IgD-negative memory B cell (primary cell): ENCODE results near the gene CHML. TPM values are rescaled to one million over a fixed set of nuclear protein-coding genes. Genes with fewer than 3 reads are reported as not detected.
A peak's percentile ranks its signal among the peaks of the same experiment; 100 is the strongest.

Source experiments
- H3K27ac Mint-ChIP-seq, 3 donors: one replicate each; pipeline ENCODE4 v1.8.0; 2020 to 2022; ENCODE audit warnings: mild to moderate bottlenecking in 3 of 3, mixed read lengths in 3 of 3, moderate library complexity in 1 of 3
- H3K27me3 Mint-ChIP-seq: one replicate; pipeline ENCODE4 v1.8.0; 2021; ENCODE audit warnings: mixed read lengths
- H3K36me3 Mint-ChIP-seq: one replicate; pipeline ENCODE4 v1.8.0; 2020; ENCODE audit warnings: mild to moderate bottlenecking, mixed read lengths
- H3K4me1 Mint-ChIP-seq, 3 donors: one replicate each; pipeline ENCODE4 v1.8.0; 2020 to 2022; ENCODE audit warnings: mixed read lengths in 3 of 3, mild to moderate bottlenecking in 1 of 3
- H3K4me3 Mint-ChIP-seq, 4 donors: one replicate each; pipeline ENCODE4 v1.8.0; 2020 to 2022; ENCODE audit warnings: mild to moderate bottlenecking in 4 of 4, mixed read lengths in 4 of 4, moderate library complexity in 3 of 4
- H3K9me3 Mint-ChIP-seq, 3 donors: one replicate each; pipeline ENCODE4 v1.8.0; 2020 to 2021; ENCODE audit warnings: mixed read lengths in 3 of 3, mild to moderate bottlenecking in 1 of 3
- polyA plus RNA-seq: library from polyadenylated mRNA; unstranded; fragments of 300-500 nt; fragmentation: Illumina TruSeq; gene quantifications from one replicate; pipeline ENCODE4 v1.2.3, GENCODE V29; 2021

CHML gene
- polyA plus RNA-seq, 1 donor from 2014 or later: 5.3 TPM

DNA sequence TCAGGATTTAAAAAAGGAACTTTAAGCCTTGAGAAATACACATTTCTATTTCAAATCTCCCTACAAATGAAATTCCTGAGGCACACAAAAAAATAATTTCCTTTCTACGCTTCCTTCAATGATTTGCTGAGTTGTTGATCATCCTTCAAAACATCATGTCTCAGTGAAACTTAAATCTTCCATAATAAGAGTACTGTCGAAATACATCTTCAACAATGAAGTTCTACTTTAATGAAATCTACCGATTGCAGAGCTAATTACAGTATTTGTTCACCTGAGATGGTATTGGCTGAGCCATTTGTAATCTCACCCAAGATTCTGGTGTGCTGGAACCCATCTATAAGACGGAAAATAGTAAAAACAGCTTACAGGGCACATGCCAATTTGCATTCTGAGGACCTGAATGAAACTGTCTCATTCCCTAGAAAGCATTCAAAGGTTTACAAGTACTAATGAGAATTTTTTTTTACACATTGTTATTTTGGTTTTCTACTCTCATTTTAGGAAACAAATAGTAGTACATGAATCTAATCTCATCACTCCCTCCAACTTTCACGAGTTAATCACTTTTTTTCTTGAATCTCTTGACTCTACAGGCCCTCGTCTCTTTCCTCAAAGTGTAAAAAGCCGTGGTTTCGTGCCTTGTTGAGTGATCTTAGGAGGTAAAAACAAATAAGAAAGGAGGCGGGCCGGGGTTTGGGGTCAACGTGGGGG, 1.1 kb downstream of the CHML start:
- Mint-ChIP-seq H3K4me3 (peak overlapping the region; percentile 88 to 96 (median 94)), H3K9me3 (peaks cover 0 to 7% (median 0%) of the 10 kb centered on the region in 3 donors), H3K27me3 (no peaks in the 10 kb centered on the region), H3K27ac (peak overlapping the region; percentile 36 to 90 (median 64)), H3K36me3 (peaks cover 11% of the 10 kb centered on the region), H3K4me1 (peaks cover 34 to 57% (median 53%) of the 10 kb centered on the region in 3 donors)

DNA sequence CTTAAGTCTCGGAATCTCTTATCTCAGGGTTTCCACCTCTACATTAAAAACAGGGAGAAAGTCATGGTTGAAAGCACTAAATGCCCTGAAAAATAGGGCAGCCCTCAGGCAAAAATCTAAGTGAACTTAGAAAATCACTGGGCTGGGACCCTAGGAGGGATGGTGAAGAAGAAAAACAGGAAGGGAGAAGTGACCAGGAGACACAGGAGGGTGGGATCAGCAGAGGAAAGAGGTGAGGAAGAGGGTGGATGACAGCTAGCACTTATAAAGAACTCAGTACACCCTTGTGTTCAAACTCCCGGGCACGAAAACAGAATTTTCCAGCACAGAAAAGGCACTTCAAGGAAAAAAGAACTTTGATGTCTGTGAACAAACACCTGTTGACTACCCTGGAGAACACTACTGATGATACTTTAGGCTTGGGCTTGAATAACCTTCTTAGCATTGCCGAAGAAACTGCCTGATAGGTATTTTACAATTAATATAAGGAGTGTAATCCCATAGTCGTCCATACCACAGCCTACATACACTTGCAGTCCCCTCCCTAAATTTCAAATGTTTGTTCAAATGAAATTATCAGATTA, 2.0 kb downstream of the CHML start:
- Mint-ChIP-seq H3K4me3 (peak overlapping the region; percentile 88 to 96 (median 94)), H3K36me3 (peaks cover 13% of the 10 kb centered on the region), H3K27ac (peak overlapping the region in 1 of 3 donors; percentile 41), H3K9me3 (peaks cover 0 to 5% (median 0%) of the 10 kb centered on the region in 3 donors), H3K27me3 (no peaks in the 10 kb centered on the region), H3K4me1 (peaks cover 34 to 53% (median 52%) of the 10 kb centered on the region in 3 donors)

GRCh38 chr1:241637604-241638003, 2.6 kb downstream of the CHML start:
- H3K27ac Mint-ChIP-seq: peak overlapping the region in 2 of 3 donors; percentile 26 to 41
- peaks cover 0 to 3% (median 0%) of the 10 kb centered on the region in 3 donors for H3K9me3 Mint-ChIP-seq
- peak overlapping the region; percentile 88 to 96 (median 94) for H3K4me3 Mint-ChIP-seq
- peaks cover 34 to 53% (median 52%) of the 10 kb centered on the region in 3 donors for H3K4me1 Mint-ChIP-seq
- no peaks in the 10 kb centered on the region for H3K27me3 Mint-ChIP-seq
- H3K36me3 Mint-ChIP-seq: peaks cover 13% of the 10 kb centered on the region

- Mint-ChIP-seq H3K36me3 (peaks cover 13% of the 10 kb centered on the region), H3K9me3 (no peaks in the 10 kb centered on the region), H3K4me1 (peaks cover 34 to 53% (median 52%) of the 10 kb centered on the region in 3 donors), H3K27ac (peak overlapping the region in 1 of 3 donors; percentile 41), H3K4me3 (peak overlapping the region in 2 of 4 donors; percentile 94 to 96), H3K27me3 (no peaks in the 10 kb centered on the region)
Observed at GRCh38 chr1:241637046-241637590, 3.1 kb downstream of the CHML start.

GRCh38 chr1:241636291-241636690, 3.9 kb downstream of the CHML start:
- Mint-ChIP-seq H3K4me3 (peak overlapping the region in 2 of 4 donors; percentile 47 to 94), H3K4me1 (peaks cover 34 to 57% (median 52%) of the 10 kb centered on the region in 3 donors)

DNA sequence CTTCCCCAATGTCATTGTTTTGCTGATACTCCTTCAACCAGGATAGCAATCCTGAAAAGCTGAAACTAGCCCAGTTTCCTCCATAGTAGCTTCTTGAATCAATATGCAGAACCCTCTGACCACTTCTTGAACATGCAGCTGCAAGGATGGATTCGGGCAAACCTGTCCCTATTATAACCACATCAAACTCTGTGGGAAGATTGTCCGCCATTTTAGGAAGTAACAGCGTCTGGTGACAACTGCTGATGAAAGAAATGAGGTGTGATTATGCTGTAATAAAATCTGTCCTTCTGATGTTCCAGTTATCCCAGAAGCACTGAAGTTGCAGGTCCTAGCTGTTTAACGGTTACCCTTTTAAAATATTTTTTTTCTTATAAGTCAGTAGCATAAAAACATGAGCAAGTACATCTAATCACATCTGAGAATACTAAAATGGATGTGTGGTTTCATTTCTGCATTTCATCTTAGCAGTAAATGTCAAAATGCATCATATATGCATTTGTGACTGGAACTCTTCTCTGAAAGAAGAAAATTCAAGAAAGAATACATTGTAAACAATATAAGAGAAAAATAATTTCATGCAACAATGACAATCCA, 4.5 kb downstream of the CHML start:
- Mint-ChIP-seq H3K36me3 (peaks cover 13% of the 10 kb centered on the region), H3K4me1 (peaks cover 33 to 51% (median 48%) of the 10 kb centered on the region in 3 donors), H3K27me3 (no peaks in the 10 kb centered on the region), H3K27ac (peak overlapping the region in 1 of 3 donors; percentile 85), H3K9me3 (no peaks in the 10 kb centered on the region), H3K4me3 (peak overlapping the region; percentile 38 to 94 (median 82))

More at GRCh38 chr1:241636291-241636690, 3.9 kb downstream of the CHML start:
- Mint-ChIP-seq H3K9me3 (no peaks in the 10 kb centered on the region), H3K27me3 (no peaks in the 10 kb centered on the region), H3K27ac (no peak overlapping the region), H3K36me3 (peaks cover 13% of the 10 kb centered on the region)

DNA sequence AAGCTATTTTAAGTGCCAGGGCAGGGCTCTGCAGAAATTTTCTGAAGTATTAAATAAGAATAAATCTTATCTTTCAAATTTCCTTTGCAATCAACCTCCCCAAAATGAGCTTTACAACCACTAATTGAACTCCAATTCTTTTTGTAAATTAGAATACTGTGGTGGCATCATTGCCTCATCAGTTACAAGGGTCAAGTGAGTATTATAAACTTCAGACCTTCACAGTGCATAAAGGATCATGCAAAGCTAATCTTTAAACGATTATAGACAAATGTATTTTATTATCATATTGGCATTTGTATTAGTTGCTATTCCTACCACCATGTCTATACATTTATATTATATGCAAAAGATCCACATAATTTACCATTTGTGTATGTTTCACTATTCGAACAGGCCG, 7.2 kb downstream of the CHML start:
- Mint-ChIP-seq H3K27me3 (no peaks in the 10 kb centered on the region), H3K36me3 (peaks cover 13% of the 10 kb centered on the region), H3K4me3 (no peak overlapping the region), H3K9me3 (no peaks in the 10 kb centered on the region), H3K27ac (no peak overlapping the region), H3K4me1 (peaks cover 28 to 48% (median 44%) of the 10 kb centered on the region in 3 donors)

GRCh38 chr1:241631674-241632073, 8.5 kb downstream of the CHML start:
- H3K4me1 Mint-ChIP-seq: peaks cover 25 to 43% (median 38%) of the 10 kb centered on the region in 3 donors
- no peaks in the 10 kb centered on the region for H3K27me3 Mint-ChIP-seq
- H3K4me3 Mint-ChIP-seq: no peak overlapping the region
- peaks cover 13% of the 10 kb centered on the region for H3K36me3 Mint-ChIP-seq
- H3K27ac Mint-ChIP-seq: no peak overlapping the region
- no peaks in the 10 kb centered on the region for H3K9me3 Mint-ChIP-seq

GRCh38 chr1:241630899-241631298, 9.3 kb downstream of the CHML start:
- H3K27me3 Mint-ChIP-seq: no peaks in the 10 kb centered on the region
- no peak overlapping the region for H3K27ac Mint-ChIP-seq
- H3K9me3 Mint-ChIP-seq: no peaks in the 10 kb centered on the region
- H3K4me3 Mint-ChIP-seq: no peak overlapping the region
- peaks cover 13% of the 10 kb centered on the region for H3K36me3 Mint-ChIP-seq
- peaks cover 21 to 35% (median 34%) of the 10 kb centered on the region in 3 donors for H3K4me1 Mint-ChIP-seq

DNA sequence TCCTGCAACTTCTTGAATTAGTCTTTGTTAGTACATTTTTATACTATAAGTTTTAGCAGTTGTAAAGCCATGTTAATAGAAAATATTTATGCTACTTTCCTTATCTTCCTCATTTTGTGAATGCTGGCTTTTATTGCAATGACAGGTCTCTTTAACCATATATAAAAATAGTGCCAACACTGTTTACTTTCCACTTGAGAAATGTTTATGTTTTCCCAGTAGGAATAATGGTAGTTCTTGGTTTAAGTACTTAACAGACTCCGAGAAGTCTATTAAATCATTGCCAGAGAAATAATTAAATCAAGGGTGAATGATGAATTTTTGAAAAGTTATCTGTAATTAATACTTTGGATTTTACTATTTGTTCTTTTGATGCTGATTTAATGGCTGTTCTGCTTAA, 9.7 kb downstream of the CHML start:
- Mint-ChIP-seq H3K27me3 (no peaks in the 10 kb centered on the region), H3K4me3 (no peak overlapping the region), H3K36me3 (peaks cover 13% of the 10 kb centered on the region), H3K4me1 (peaks cover 17 to 31% (median 29%) of the 10 kb centered on the region in 3 donors), H3K27ac (no peak overlapping the region), H3K9me3 (no peaks in the 10 kb centered on the region)

DNA sequence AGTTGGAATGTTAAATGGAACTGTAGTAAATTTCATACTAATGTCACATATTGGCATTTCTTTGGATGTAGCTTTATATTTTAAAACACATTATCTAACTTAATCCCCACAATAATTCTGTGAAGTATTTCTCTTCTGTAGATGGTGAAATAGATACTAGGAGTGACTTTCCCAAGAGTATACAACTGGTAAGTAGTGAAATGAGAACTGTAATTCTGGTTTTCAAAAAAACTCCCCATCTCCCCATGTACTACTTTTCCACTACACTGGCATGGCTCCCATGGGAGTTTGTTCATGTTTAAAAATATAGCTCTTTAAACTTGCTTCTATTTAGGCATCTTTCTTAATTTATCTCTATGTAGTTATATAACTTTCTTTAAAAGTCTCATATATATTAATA, 10.2 kb downstream of the CHML start:
- Mint-ChIP-seq H3K27ac (no peak overlapping the region), H3K4me1 (peaks cover 12 to 27% (median 25%) of the 10 kb centered on the region in 3 donors)

DNA sequence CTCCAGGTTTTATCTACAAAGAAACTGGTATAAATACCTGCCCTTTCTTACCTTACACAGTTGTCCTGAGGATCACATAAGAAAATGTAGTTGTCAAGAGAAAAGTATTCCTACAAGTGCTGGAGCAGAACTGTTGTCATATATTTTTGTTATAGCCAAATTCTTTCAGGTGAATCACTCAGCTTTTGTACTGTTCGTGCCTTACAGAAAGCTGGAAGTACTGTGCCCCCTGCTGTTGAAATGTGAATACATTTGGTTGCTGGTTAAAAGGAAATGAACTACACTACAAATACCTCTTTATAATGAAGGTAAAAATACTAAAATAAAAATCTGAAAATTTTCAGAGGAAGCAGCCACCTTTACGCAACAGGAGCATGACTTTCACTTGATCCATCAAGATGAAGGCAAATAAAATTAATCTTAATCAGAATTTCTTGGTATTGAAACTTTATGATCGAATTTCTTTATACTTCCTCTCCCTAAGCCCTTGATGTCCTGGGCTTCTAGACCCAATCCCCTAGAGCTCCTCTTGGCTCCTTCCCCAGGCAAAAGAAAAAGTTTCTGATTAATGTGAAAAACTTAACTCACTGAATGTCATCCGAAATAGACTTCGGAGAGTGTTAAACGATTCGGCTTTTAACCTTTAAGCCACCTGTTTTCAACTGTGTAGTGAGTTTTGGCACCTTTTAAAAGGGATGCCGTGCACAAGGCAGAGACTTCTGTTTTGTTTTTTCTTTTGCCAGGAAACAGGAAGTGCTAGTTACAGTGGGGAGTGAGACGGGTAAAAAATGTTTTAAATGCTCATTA, 12.5 kb downstream of the CHML start:
- Mint-ChIP-seq H3K27me3 (no peaks in the 10 kb centered on the region), H3K4me3 (peak overlapping the region; percentile 35 to 75 (median 56)), H3K9me3 (no peaks in the 10 kb centered on the region), H3K4me1 (peaks cover 10 to 30% (median 17%) of the 10 kb centered on the region in 3 donors), H3K27ac (peak overlapping the region in 2 of 3 donors; percentile 52 to 81), H3K36me3 (peaks cover 2% of the 10 kb centered on the region)

More for the DNA sequence above, 10.2 kb downstream of the CHML start:
- Mint-ChIP-seq H3K27me3 (no peaks in the 10 kb centered on the region), H3K4me3 (no peak overlapping the region), H3K36me3 (peaks cover 8% of the 10 kb centered on the region), H3K9me3 (no peaks in the 10 kb centered on the region)

- Mint-ChIP-seq H3K4me3 (no peak overlapping the region), H3K9me3 (no peaks in the 10 kb centered on the region), H3K4me1 (peaks cover 13 to 26% (median 15%) of the 10 kb centered on the region in 3 donors), H3K27ac (peak overlapping the region in 1 of 3 donors; percentile 2), H3K27me3 (no peaks in the 10 kb centered on the region), H3K36me3 (peaks cover 4% of the 10 kb centered on the region)
Observed at GRCh38 chr1:241624935-241625334, 15.2 kb downstream of the CHML start.

- Mint-ChIP-seq H3K9me3 (no peaks in the 10 kb centered on the region), H3K36me3 (peaks cover 4% of the 10 kb centered on the region)
Observed at GRCh38 chr1:241622669-241623068, 17.5 kb downstream of the CHML start.

More at GRCh38 chr1:241622669-241623068, 17.5 kb downstream of the CHML start:
- Mint-ChIP-seq H3K4me3 (no peak overlapping the region), H3K27me3 (no peaks in the 10 kb centered on the region), H3K27ac (no peak overlapping the region), H3K4me1 (peaks cover 4 to 13% (median 9%) of the 10 kb centered on the region in 3 donors)
